ENCODE measurements around the gene SLC22A14. TPM values are rescaled to one million over a fixed set of nuclear protein-coding genes. Genes with fewer than 3 reads are reported as not detected.

The SLC22A14 gene
- total and polyA plus RNA-seq, 9 of the 15 experiments (the other 6 are each of a cell fraction or from before 2014, with no cell fraction given) = 0.03 to 0.07 TPM; not detected in 7

GRCh38 chr3:38254872-38255271 lies 27.2 kb upstream of the SLC22A14 start:
- ATAC-seq (no peak; the same call in 2 of the 3 replicates), DNase-seq (ENCODE audit: extremely low read depth in 1 of 4, low spot score in 3 of 4) (no peak), FAIRE-seq (no peak)
- no peaks in the 10 kb centered on the region for H3K79me2 ChIP-seq (ENCODE audit: control insufficient read depth, insufficient read depth, low read length)
- intact Hi-C loops (cut with micrococcal nuclease) (loop anchor here (10.0 kb wide), 1 partner anchor 120 kb away; the partner anchor contains the start of genes ACAA1 and MYD88), in situ Hi-C loops (cut with MboI) (no loop called here)
- POLR2A ChIA-PET = interaction anchor here (1.0 kb wide), 1 partner anchor 17 kb away, joined by 3 read pairs; no protein-coding TSS in a partner anchor
- 0 out of 5 replicates have a peak, but pooled peaks cover 0 to 3% of the 10 kb centered on the region in 2 experiments for H3K4me1 ChIP-seq (replicated peaks in 1 of 2; ENCODE audit: control insufficient read depth in 2 of 2, insufficient read depth in 2 of 2, low read length in 2 of 2)
- H2AFZ ChIP-seq (ENCODE audit: low read depth, low read length) = no peak overlapping the region
- H3K4me2 ChIP-seq (ENCODE audit: insufficient read depth, low read length) = no peak overlapping the region
- TF ChIP-seq CREB1 (IDR thresholded peaks at IDR 0.05) = no peak
- TF ChIP-seq CREB1 (CRISPR knock-in tag; IDR thresholded peaks at IDR 0.05) = 0 out of 2 replicates have a peak, but pooled peaks have one; percentile 19
- TF ChIP-seq ILK (tag; IDR thresholded peaks at IDR 0.05; ENCODE audit: borderline replicate concordance, low read depth) = no peak
- TF ChIP-seq ZKSCAN8 (CRISPR knock-in tag; IDR thresholded peaks at IDR 0.05) = no peak
- TF ChIP-seq CTCF (IDR thresholded peaks at IDR 0.05 in 2 of 3, conservative IDR thresholded peaks at IDR 0.05 in 1 of 3; ENCODE audit: insufficient read depth in 2 of 3, low read depth in 1 of 3, low read length in 3 of 3) = no peak
- no peak for TF ChIP-seq HNRNPL (IDR thresholded peaks at IDR 0.05; ENCODE audit: low read depth, low read length)
- no peaks in the 10 kb centered on the region for H3K9me3 ChIP-seq (replicated peaks; ENCODE audit: control insufficient read depth, insufficient read depth, low read depth, low read length)
- no peak overlapping the region for H3K9ac ChIP-seq (ENCODE audit: insufficient read depth in 1 of 2, low read depth in 2 of 2, low read length in 2 of 2)
- H3K4me3 ChIP-seq = no peak overlapping the region
- no TSS peak for BruUV-seq (replicated peaks)
- no peak overlapping the region for H3K27ac ChIP-seq (ENCODE audit: extremely low read depth, low read depth, low read length)
- CTCF ChIA-PET (ENCODE audit: low intra/inter-chr PET ratio) = no interaction called here
- H4K20me1 ChIP-seq (replicated peaks; ENCODE audit: control insufficient read depth, insufficient read depth, low read length) = no peaks in the 10 kb centered on the region
- peaks cover 52% of the 10 kb centered on the region for H3K36me3 ChIP-seq (ENCODE audit: control insufficient read depth, insufficient read depth, low read length)
- WGBS (ENCODE audit: insufficient coverage, low coverage, missing lambda C conversion rate) = 60% methylated on average over 2 of the region's 2 CpGs
- H3K27me3 ChIP-seq (ENCODE audit: control insufficient read depth in 2 of 2, insufficient read depth in 2 of 2, low read length in 2 of 2) = no peaks in the 10 kb centered on the region
- H3K9me1 ChIP-seq (ENCODE audit: control insufficient read depth, insufficient read depth, low read length) = no peaks in the 10 kb centered on the region

All from K562 (cell line).